ENCODE measurements around the gene HERC2.

- TF ChIP-seq ZNF562 (CRISPR knock-in tag; IDR thresholded peaks at IDR 0.05; ENCODE audit: borderline replicate concordance) (no peak), FOXO1 (CRISPR knock-in tag; IDR thresholded peaks at IDR 0.05) (no peak), TCF12 (IDR thresholded peaks at IDR 0.05) (no peak), TCF12 (CRISPR knock-in tag; IDR thresholded peaks at IDR 0.05) (no peak), ATAD3A (CRISPR knock-in tag; IDR thresholded peaks at IDR 0.05) (no peak), PHF8 (CRISPR knock-in tag; IDR thresholded peaks at IDR 0.05) (no peak), CTCF (CRISPR knock-in tag; IDR thresholded peaks at IDR 0.05) (peak; percentile 82), EZH2 (conservative IDR thresholded peaks at IDR 0.05; ENCODE audit: low read depth, low read length) (no peak)
These were observed 235.7 kb downstream of the HERC2 start for GRCh38 chr15:28086175-28086703.

Measured in HepG2 (cell line).